HEK293T (cell line): ENCODE results near the gene UNC79.

Experiments
- CTCF ChIA-PET: fragments of 350-600 bp; formaldehyde crosslinking; extraction: SDS; loops from one replicate; lab custom pipeline; 2021; ENCODE audit warnings: antibody characterized with exemption, inconsistent platforms; lab: Yijun Ruan, JAX
- POLR2A ChIA-PET: fragments of 350-600 bp; formaldehyde crosslinking; extraction: SDS; loops from one replicate; lab custom pipeline; 2020; ENCODE audit warnings: antibody characterized with exemption, inconsistent platforms; lab: Yijun Ruan, JAX
- DNase-seq: peaks from one replicate; pipeline ENCODE4 v3.0.0; 2012; ENCODE audit warnings: mixed read lengths; ENCODE audit errors: extremely low spot score
- ARNT ChIP-seq: fragments of 450-650 bp; IDR thresholded peaks from 2 replicates; pipeline ENCODE4 v1.6.1; 2017; ENCODE audit warnings: mild to moderate bottlenecking
- BHLHE40 ChIP-seq: fragments of 450-650 bp; IDR thresholded peaks from 2 replicates; pipeline ENCODE4 v1.6.1; 2016; ENCODE audit warnings: mild to moderate bottlenecking, moderate library complexity, borderline replicate concordance
- CTBP1 ChIP-seq: fragments of 450-650 bp; IDR thresholded peaks from 2 replicates; pipeline ENCODE4 v1.6.1; 2016; ENCODE audit warnings: borderline replicate concordance
- ELF4 ChIP-seq: fragments of 450-650 bp; IDR thresholded peaks from 2 replicates; pipeline ENCODE4 v1.6.1; 2017; ENCODE audit warnings: antibody characterized with exemption
- FOXK2 ChIP-seq: fragments of 450-650 bp; IDR thresholded peaks from 2 replicates; pipeline ENCODE4 v1.6.1; 2016; ENCODE audit warnings: mild to moderate bottlenecking
- FOXM1 ChIP-seq: fragments of 450-650 bp; IDR thresholded peaks from 2 replicates; pipeline ENCODE4 v1.6.1; 2017; ENCODE audit warnings: mild to moderate bottlenecking, borderline replicate concordance
- HDGF ChIP-seq: fragments of 450-650 bp; IDR thresholded peaks from 2 replicates; pipeline ENCODE4 v1.6.1; 2017; ENCODE audit warnings: antibody characterized with exemption, borderline replicate concordance
- L3MBTL2 ChIP-seq: fragments of 450-650 bp; conservative IDR thresholded peaks from 2 replicates; pipeline ENCODE4 v1.6.1; 2016; ENCODE audit warnings: mild to moderate bottlenecking
- LEF1 ChIP-seq: fragments of 450-650 bp; IDR thresholded peaks from 2 replicates; pipeline ENCODE4 v1.6.1; 2017; ENCODE audit warnings: mild to moderate bottlenecking, borderline replicate concordance
- SUZ12 ChIP-seq: fragments of 450-650 bp; IDR thresholded peaks from 2 replicates; pipeline ENCODE4 v1.6.1; 2016; ENCODE audit warnings: mild to moderate bottlenecking
- TARDBP ChIP-seq: fragments of 450-650 bp; IDR thresholded peaks from 2 replicates; pipeline ENCODE4 v1.6.1; 2016
- ZNF384 ChIP-seq: fragments of 450-650 bp; IDR thresholded peaks from 2 replicates; pipeline ENCODE4 v1.6.1; 2016
- TF ChIP-seq, protein P1 (sequence below): fragments of 450-650 bp; IDR thresholded peaks from 2 replicates; pipeline ENCODE4 v1.6.1; 2016

Gene UNC79

DNA sequence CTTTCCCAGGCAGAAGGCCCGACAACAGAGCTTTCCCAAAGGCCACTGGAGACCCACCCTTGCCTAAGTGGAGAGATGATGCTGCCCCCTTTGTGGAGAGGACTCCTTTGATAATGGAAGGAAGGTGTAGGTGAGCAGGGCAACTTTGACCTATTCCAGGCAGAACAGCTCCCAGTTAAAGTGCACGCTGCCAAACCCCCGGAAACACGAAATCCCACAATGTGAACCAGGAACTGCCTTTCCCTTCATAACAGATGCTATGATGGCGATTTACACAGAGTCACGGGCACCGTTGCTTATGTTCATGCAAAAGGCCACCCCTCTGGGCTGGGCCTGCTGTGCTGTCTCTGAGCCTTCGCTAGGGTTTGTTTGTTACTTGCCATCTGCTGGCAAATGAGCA lies 322.9 kb downstream of the UNC79 start:
- DNase-seq = no peak
- ChIA-PET POLR2A (interaction anchor here (0.6 kb wide), 1 partner anchor 64 kb away, joined by 3 read pairs; no protein-coding TSS in a partner anchor), CTCF (no interaction called here)
- TF ChIP-seq FOXM1 = no peak
- TF ChIP-seq, protein P1, sequence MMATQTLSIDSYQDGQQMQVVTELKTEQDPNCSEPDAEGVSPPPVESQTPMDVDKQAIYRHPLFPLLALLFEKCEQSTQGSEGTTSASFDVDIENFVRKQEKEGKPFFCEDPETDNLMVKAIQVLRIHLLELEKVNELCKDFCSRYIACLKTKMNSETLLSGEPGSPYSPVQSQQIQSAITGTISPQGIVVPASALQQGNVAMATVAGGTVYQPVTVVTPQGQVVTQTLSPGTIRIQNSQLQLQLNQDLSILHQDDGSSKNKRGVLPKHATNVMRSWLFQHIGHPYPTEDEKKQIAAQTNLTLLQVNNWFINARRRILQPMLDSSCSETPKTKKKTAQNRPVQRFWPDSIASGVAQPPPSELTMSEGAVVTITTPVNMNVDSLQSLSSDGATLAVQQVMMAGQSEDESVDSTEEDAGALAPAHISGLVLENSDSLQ = no peak
- TF ChIP-seq BHLHE40 = no peak
- TF ChIP-seq FOXK2 = no peak
- TF ChIP-seq HDGF = no peak
- TF ChIP-seq CTBP1 = no peak
- TF ChIP-seq TARDBP = no peak

DNA sequence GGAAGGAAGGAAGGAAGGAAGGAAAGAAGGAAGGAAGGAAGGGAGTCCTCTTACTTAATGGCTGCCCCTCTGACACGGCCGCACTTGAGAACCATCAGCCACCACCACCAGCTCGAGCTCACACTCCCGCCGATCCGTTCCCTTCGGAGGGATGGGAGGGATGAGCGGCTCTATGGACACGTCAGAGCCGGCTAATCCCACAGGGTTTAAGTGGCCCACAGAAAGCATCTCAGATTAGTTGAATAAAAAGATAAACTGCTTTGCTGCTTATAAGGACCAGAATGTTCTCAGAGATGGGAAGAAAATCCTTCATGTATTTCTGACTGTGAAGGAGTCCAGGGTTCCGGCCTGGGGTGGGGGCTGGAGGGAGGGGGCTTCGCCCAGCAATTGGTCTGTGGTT lies 326.5 kb downstream of the UNC79 start:
- ChIA-PET POLR2A (no interaction called here), CTCF (no interaction called here)
- DNase-seq = no peak
- no peak for TF ChIP-seq FOXK2
- no peak for TF ChIP-seq L3MBTL2
- no peak for TF ChIP-seq ARNT
- TF ChIP-seq LEF1 = no peak
- no peak for TF ChIP-seq ELF4
- TF ChIP-seq ZNF384 = no peak
- TF ChIP-seq FOXM1 = no peak
- no peak for TF ChIP-seq HDGF
- TF ChIP-seq BHLHE40 = no peak
- TF ChIP-seq SUZ12 = no peak
